ENCODE data around the gene RAB7A. TPM values are rescaled to one million over a fixed set of nuclear protein-coding genes. Genes with fewer than 3 reads are reported as not detected.

Gene RAB7A
- total RNA-seq, 1 donor from 2014 or later, result 240 TPM

DNA sequence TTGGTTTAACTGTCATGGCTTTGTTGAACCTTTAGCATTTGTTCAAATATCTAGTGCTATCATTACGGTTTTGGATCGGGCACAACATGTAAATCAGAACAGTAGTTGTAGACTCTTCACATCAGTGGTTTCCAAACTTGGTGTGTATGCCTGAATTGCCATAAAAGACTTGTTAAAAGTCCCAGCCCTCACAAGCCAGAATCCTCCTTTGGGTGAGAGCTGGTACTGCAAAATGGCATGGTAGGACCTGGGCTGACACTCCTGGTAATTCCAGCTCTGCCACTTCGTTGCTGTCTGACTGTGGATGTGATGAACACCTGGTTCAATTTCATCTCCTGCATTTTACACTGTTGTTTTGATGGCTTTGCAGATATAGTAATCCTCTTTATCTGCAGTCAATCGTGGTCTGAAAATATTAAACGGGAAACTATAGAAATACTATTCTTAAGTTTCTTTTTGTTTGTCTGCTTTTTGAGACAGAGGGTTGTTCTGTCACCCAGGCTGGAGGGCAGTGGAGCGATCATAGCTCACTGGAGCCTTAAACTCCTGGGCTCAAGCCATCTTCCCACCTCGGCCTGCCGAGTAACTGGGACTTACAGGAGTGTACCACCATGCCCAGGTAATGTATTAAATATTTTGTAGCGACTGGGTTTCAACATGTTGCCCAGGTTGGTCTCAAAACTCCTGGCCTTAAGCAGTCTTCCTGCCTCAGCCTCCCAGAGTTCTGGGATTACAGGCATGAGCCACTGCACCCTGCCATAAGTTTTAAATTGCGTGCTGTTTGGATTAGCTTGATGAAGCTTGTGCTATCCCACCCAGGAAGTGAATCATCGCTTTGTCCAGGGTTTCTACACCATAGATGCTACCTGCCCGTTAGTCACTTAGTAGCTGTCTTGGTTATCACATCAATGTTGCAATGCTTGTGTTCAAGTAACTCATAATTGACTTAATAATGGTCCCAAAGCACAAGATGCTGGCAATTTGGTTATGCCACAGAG, 61.6 kb downstream of the RAB7A start:
- intact Hi-C loops (cut with micrococcal nuclease), result loop anchor here (1.0 kb wide), 1 partner anchor 17 kb away; no protein-coding TSS in a partner anchor

DNA sequence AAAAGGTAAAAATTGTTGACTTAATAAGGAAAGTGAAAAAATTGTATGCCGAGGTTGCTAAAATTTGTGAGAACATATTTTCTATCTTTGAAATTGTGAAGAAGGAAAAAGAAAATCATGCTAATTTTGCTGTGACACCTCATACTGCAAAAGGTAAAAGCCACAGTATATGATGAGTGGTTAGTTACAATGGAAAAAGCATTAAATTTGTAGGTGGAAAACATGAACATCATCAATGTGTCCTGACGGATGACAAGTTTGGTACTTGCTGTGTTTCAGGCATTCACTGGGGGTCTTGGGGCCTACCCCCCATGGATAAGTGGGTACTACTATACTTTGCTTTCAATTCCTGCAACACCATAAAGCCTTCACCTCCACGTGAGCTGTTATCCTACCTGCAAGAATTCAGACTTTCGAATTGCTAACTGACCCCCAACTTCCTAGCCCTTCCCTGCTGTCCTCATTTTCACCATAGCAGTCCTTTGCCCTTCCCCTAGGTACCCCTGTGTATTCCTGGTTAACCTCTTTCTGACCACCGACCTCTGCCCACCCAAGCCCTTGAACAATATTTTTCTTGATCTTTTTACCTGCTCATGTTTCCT, 62.4 kb downstream of the RAB7A start:
- intact Hi-C loops (cut with micrococcal nuclease), result no loop called here

DNA sequence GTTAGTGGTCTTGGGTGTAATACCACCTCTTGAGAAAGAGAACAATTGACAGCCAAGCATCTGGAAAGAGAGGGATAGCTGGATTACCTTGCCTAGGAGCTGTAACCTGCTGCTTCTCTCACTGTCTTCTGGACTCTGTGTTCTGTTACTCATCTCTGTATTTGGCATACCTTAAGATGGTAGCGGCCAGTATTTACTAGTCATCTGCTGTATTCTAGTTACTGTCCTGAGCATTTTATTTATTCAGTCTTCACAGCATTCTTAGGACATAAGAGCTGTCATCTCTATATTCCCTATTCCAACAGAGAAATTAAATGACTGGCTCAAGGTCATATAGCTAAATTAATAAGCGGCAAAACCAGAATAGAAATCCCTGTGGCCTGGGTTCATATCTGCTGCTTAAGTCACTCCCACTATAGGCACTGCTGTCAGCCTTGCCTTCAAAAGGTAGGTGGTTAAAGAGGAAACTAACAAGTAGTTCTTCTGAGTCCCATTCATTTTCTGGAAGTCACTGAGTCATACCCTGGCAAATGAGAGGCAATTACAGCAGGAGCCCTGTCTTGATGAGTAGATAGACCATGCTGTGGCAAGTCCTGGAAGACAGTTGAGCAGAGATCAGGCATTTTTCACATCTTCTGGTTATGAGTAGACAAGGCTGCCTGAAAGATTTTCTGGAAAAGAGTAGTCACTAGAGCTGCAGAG, 68.2 kb downstream of the RAB7A start:
- intact Hi-C loops (cut with micrococcal nuclease), result loop anchor here (2.0 kb wide), 1 partner anchor 67 kb away; the partner anchor contains the start of gene RAB7A

DNA sequence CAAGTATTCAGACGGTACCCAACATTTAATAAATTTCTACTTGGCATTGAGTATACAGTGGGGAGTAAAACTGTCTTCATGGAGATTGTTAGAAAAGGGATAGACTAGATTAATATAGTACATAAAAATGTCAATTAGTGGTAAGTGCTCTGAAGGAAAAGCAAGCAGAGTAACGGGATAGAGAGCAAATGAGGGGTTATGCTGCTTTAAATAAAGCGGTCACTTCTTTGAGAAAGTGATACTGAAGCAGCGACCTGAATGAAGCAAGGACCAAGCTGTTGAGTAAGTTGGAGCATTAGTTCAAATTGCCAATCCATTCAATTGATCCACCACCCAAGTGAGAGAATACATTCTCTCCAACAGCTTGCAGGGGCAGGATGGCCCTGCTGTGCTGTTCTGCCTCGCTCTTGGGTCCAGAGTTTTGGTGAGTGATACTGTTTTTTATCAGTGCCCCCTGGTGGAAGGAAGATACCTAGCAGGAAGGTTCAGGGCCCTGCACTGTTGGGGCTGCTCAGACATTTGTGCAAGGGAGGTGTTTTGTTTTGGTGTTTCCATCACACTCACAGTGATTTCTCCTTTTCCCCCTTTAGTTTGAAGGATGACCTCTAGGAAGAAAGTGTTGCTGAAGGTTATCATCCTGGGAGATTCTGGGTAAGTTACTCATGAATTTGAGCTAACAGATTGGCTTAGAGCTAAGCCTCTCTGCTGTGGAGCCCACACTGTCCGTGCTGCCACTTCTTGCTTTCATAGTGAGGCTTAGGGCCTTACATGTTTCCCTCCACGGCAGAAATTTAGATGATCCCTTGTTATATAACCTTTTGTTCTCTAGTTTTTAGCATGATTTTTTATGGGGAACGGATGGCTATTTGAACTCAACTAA, 69.0 kb downstream of the RAB7A start:
- intact Hi-C loops (cut with micrococcal nuclease), result loop anchor here (1.0 to 2.0 kb wide), 4 partner anchors 9 to 178 kb away; partner anchors contain the start of gene RAB7A

DNA sequence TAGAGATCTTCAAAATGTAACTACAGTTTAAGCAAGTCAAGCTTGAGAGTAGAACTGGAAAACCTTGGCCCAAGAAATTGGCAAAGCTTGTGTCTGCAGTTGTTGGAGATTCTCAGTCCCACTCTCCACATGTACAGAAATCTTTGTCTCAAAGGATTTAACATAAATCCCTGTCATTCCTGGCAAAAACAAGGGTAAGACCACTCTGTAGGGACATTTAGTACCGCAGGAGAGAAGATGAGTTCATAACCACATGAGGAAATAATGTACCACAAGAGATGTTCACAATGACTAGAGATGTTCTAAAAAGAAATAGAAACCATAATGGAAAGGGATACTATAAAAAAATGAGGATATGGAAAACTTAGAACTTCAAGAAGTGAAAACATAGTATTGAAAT, 73.7 kb downstream of the RAB7A start:
- intact Hi-C loops (cut with micrococcal nuclease), result loop anchor here (5.0 kb wide), 1 partner anchor 48 kb away; no protein-coding TSS in a partner anchor

DNA sequence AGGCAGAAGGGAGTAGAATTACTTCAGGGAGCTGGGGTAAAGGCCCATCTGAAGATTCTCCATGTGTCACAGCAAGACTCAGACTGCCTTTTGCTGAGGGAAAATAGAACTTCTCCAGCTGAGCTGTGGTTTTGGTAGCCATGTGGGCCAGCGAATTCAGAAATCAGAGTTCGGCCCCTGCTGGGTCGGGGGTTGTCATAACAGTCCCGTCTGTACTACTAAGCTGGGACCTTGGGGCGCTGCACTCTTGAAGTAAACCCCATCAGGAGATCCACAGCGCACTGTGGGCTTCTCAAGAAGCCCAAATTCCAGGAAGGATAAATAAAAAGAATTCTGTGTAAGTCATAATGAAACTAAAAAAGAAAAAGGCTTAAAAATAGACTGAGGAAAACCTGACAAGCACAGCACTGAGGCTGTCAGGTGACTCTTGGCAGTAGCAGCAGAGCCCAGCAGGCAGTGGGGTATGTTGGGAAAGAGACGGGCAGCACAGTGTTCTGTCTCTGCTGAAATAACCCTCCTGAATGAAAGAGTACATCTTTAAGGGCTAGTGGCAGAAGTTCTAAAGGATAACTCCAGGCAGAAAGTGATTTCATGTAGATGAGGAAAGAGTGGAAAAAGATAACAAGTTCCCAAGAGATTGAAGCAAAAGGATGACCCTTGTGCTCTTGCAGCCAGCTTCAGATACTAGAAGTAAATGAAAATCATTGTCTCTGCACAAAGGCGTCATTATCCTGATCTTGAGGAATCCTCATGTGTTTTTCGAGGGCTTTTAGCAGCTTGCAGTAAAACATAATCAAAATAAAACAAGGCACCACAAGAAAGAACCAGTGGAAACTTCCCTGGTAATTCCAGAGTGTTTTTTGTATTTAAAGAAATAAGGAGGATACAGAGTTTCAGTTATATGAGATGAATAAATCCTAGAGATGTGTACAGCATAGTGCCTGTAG, 74.5 kb downstream of the RAB7A start:
- intact Hi-C loops (cut with micrococcal nuclease), result loop anchor here (5.0 kb wide), 1 partner anchor 47 kb away; no protein-coding TSS in a partner anchor

DNA sequence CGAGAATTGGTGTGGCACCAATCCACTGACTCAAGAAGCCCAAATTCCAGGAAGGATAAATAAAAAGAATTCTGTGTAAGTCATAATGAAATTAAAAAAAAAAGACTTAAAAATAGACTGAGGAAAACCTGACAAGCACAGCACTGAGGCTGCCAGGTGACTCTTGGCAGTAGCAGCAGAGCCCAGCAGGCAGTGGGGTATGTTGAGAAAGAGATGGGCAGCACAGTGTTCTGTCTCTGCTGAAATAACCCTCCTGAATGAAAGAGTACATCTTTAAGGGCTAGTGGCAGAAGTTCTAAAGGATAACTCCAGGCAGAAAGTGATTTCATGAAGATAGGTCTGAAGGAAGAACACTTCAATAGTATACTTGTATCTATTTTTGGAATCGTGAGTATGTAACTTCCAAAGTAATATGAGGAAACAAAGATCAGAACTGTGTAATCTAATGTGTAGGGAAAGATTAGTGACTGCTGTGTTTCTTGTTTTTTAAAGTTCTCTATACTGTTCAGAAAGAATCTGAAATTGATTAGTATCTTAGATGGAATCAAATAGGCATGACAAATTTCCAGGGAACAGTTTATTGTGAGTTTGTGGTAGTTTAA, 75.9 kb downstream of the RAB7A start:
- intact Hi-C loops (cut with micrococcal nuclease), result loop anchor here (5.0 kb wide), 1 partner anchor 45 kb away; no protein-coding TSS in a partner anchor

DNA sequence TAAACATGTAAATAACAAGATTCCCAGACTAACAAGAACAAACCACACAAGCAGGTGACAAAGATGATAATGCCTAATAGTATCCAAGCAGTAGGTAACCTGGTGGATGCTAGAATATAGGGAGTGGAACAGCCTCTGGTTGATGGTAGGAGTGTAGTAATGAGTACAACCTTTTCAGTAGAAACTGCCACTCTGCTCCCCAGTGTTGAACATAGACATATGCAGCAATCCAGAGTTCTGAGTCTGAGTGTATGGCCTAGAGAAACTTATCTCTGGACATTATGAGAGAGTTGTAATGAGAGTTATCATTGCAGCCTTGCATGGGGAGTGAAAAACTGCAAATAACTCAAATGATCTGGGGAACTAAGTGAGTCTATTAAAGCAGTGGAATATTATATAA, 77.3 kb downstream of the RAB7A start:
- intact Hi-C loops (cut with micrococcal nuclease), result loop anchor here (5.0 kb wide), 1 partner anchor 44 kb away; no protein-coding TSS in a partner anchor

DNA sequence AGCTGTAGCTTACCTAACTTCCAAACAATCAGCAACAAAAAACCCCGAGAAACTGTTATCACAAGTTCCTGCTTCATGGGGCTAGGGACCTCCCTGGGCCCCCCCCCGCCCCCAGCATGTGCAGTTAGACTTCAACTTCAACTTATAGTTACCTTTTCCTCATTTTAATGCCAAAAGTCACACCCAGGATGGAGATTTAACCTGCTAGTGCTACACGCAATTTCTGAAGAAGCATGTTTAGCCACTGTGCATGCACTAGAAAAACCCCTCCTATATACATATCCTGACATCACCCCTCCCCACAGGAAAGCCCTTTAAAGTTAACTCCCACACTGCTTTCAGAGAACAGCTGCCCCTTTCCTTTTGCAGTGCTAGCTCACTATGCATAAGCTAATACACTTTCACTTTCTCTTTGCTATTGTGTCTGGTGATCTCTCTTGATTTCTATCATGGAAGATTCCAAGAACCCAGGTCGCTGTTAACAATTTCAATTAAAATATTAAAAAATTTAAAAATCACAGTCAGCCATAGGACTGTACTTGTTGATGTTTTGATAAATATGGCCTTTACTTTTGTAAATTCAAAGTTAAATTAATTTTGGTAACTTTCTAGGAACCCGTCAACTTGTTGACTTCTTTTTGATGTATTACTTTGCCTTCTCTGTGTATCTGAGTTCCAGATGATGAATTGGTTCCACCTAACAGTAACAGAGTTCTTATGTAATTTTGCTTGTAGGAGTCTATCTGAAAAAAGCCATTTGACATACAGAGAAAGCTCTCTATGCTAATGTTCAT, 78.2 kb downstream of the RAB7A start:
- intact Hi-C loops (cut with micrococcal nuclease), result loop anchor here (1.0 to 5.0 kb wide), 6 partner anchors 9 to 187 kb away; partner anchors contain the start of gene ACAD9

DNA sequence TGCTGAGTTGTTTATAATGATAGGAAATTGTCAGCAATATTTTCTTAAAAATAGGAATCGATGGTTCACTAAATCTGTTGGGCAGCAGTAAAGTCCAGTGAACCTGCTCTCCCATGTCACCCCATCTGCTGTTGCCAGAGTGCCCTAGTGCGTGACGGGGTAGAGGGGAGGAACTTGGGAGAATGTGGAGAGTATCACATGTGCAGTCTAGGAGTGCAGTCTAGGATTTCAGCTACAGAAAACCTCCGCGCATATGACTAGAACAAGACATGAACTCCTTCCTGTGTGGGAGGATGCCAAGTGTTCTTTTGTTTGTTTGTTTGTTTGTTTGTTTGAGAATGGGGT, 78.8 kb downstream of the RAB7A start:
- intact Hi-C loops (cut with micrococcal nuclease), result loop anchor here (1.0 to 5.0 kb wide), 6 partner anchors 9 to 187 kb away; partner anchors contain the start of gene ACAD9

DNA sequence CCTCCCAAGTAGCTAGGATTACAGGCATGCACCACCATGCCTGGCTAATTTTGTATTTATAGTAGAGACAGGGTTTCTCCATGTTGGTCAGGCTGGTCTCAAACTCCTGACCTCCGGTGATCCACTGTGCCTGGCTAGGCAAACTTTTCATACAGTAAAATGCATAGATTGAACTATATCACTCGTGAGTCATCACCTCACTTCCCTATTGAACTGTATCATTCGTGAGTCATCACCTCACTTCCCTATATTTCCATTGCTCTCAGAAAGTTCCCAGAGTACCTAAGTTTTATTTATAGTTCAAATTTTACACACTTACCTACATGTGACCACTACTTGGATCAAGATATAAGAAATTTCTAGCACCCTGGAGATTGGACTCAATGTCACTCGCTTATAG, 79.8 kb downstream of the RAB7A start:
- intact Hi-C loops (cut with micrococcal nuclease), result loop anchor here (2.0 kb wide), 1 partner anchor 73 kb away; the partner anchor contains the start of gene ACAD9

DNA sequence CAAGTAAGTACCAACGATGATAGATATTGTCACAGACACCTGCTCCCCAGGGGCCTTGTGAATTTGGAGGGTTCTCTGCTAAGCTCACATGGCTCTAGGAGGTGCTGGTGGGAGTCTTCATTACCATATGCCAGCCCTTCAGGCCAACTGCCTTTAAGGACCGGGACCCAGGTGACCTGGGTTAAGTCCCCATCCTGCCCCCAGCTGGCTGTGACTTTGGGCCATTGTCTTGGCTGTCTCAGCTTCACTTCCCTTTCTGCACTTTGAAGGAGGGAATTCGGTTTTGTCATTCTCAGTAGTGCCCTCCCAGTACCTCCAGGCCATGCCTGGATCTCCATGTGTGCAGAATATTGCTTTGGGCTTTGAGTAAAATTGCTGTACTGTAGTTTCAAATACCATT, 80.6 kb downstream of the RAB7A start:
- intact Hi-C loops (cut with micrococcal nuclease), result no loop called here

DNA sequence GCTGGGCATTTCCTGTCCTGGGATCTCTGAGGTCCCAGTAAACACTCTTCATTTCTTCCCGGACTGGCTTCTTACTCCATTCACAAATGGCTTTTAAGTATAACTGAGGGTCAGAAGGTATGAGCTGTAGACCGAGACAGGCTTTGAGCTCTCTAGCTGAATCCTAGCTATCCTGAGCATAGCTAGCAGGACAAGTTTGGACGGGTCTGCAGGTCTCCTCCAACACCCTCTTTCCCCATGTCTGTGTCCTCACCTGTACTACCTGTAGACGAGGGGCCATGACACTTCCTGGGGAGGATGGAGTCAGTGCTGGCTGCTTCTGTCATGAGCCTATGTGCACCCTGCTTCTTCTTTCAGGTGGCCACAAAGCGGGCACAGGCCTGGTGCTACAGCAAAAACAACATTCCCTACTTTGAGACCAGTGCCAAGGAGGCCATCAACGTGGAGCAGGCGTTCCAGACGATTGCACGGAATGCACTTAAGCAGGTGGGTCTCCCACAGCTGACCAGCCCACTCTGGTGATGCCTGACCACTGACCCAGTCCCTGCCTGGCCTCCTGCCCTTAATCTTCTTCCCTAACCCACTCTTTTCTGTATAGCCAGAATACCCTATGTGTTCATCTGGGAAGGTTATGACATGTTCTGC, 81.3 kb downstream of the RAB7A start:
- intact Hi-C loops (cut with micrococcal nuclease), result no loop called here

DNA sequence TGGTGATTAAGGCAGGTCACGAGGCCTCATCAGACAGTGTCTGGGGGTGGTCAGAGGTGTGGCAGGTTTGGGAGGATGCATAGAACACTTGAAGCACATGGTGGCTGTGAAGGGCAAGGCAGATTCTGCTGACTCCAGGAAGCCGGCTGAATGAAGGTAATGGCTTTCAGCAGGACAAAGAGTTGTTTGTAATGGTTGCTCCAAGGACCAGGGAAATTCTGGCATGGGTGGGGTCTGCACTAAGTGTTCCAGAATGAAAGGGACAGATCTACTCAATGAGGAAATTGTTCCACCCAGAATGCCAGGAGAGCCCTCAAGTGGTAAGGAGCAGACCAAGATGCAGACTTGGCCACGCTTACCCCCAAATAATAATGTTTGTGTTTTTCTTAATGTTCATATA, 82.7 kb downstream of the RAB7A start:
- intact Hi-C loops (cut with micrococcal nuclease), result no loop called here

DNA sequence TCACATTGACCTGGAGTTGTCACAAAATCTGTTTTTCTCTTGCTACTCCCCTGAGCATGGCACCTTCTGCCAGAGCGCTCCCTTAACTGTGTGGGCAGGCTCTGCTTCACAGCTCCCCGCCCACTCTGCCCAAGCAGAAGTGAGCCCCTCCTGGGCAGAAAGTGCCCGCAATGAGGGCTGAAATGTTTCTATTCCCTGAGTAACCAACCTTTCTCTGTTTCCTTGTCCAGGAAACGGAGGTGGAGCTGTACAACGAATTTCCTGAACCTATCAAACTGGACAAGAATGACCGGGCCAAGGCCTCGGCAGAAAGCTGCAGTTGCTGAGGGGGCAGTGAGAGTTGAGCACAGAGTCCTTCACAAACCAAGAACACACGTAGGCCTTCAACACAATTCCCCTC, 87.1 kb downstream of the RAB7A start:
- intact Hi-C loops (cut with micrococcal nuclease), result no loop called here

DNA sequence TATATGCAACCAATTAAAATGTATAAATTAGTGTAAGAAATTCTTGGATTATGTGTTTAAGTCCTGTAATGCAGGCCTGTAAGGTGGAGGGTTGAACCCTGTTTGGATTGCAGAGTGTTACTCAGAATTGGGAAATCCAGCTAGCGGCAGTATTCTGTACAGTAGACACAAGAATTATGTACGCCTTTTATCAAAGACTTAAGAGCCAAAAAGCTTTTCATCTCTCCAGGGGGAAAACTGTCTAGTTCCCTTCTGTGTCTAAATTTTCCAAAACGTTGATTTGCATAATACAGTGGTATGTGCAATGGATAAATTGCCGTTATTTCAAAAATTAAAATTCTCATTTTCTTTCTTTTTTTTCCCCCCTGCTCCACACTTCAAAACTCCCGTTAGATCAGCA, 88.1 kb downstream of the RAB7A start:
- intact Hi-C loops (cut with micrococcal nuclease), result no loop called here

DNA sequence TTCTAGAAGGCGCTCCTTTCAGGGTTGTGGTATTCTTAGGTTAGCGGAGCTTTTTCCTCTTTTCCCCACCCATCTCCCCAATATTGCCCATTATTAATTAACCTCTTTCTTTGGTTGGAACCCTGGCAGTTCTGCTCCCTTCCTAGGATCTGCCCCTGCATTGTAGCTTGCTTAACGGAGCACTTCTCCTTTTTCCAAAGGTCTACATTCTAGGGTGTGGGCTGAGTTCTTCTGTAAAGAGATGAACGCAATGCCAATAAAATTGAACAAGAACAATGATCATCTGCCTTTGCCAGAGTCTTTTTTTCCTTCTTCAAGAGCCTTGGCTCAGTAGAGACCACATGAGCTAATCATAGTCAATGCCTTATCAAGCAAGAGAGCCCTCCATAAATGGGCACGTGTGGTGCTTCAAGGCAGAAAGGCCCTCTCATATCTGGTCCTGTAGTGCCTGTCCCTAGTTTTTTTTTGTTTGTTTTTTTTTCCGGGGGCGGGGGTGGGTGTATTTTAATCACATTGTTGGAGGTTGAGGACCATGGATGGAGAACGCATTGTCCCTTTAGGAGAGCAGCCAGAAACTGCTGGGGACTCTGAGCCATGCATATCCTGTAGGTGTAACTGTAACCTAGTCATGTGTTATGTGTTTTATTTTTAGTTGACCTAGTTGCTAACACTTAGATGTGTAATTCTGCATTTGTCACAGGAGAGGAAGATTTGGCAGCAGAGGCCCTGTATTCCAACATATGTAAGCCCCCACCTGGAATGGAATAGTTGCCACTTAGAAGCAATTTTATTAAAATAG, 88.7 kb downstream of the RAB7A start:
- intact Hi-C loops (cut with micrococcal nuclease), result no loop called here

All from T-helper 2 cell treated with Interferon-gamma antibody and Interleukin-4, amounts not matched to agents 100 ng/mL and 5 ng/mL, for 36 hours (primary cell).